Measurements from ENCODE around the gene DMKN.

DMKN gene

GRCh38 chr19:35554076-35554475, 40.6 kb upstream of the DMKN start:
- H3K36me3 Mint-ChIP-seq (ENCODE audit: low read depth): peaks cover 2% of the 10 kb centered on the region
- no peak overlapping the region for H3K4me3 Mint-ChIP-seq
- H3K9me3 Mint-ChIP-seq: no peaks in the 10 kb centered on the region
- H3K27ac Mint-ChIP-seq: no peak overlapping the region
- H3K27me3 Mint-ChIP-seq (ENCODE audit: low read depth): peaks cover 26% of the 10 kb centered on the region
- peaks cover 7% of the 10 kb centered on the region for H3K4me1 Mint-ChIP-seq (ENCODE audit: low read depth)

GRCh38 chr19:35553385-35554000, 40.0 kb upstream of the DMKN start:
- Mint-ChIP-seq H3K9me3 (no peaks in the 10 kb centered on the region), H3K36me3 (ENCODE audit: low read depth) (peaks cover 2% of the 10 kb centered on the region), H3K27me3 (ENCODE audit: low read depth) (peaks cover 21% of the 10 kb centered on the region), H3K4me1 (ENCODE audit: low read depth) (peaks cover 8% of the 10 kb centered on the region), H3K27ac (no peak overlapping the region), H3K4me3 (no peak overlapping the region)

- Mint-ChIP-seq H3K9me3 (no peaks in the 10 kb centered on the region), H3K4me3 (no peak overlapping the region), H3K36me3 (ENCODE audit: low read depth) (peaks cover 2% of the 10 kb centered on the region), H3K27ac (no peak overlapping the region), H3K4me1 (ENCODE audit: low read depth) (peaks cover 8% of the 10 kb centered on the region), H3K27me3 (ENCODE audit: low read depth) (peaks cover 19% of the 10 kb centered on the region)
Observed at GRCh38 chr19:35552534-35553384, 39.3 kb upstream of the DMKN start.

GRCh38 chr19:35551091-35551810, 37.8 kb upstream of the DMKN start:
- H3K27ac Mint-ChIP-seq: no peak overlapping the region
- H3K36me3 Mint-ChIP-seq (ENCODE audit: low read depth): peaks cover 7% of the 10 kb centered on the region
- no peaks in the 10 kb centered on the region for H3K9me3 Mint-ChIP-seq
- H3K4me3 Mint-ChIP-seq: no peak overlapping the region
- H3K27me3 Mint-ChIP-seq (ENCODE audit: low read depth): peaks cover 7% of the 10 kb centered on the region
- H3K4me1 Mint-ChIP-seq (ENCODE audit: low read depth): peaks cover 15% of the 10 kb centered on the region

GRCh38 chr19:35549879-35550523, 36.6 kb upstream of the DMKN start:
- Mint-ChIP-seq H3K27ac (no peak overlapping the region), H3K36me3 (ENCODE audit: low read depth) (peaks cover 7% of the 10 kb centered on the region), H3K4me3 (no peak overlapping the region), H3K4me1 (ENCODE audit: low read depth) (peaks cover 16% of the 10 kb centered on the region), H3K9me3 (no peaks in the 10 kb centered on the region), H3K27me3 (ENCODE audit: low read depth) (no peaks in the 10 kb centered on the region)

GRCh38 chr19:35549174-35549788, 35.8 kb upstream of the DMKN start:
- Mint-ChIP-seq H3K36me3 (ENCODE audit: low read depth) (peaks cover 7% of the 10 kb centered on the region), H3K9me3 (no peaks in the 10 kb centered on the region), H3K27ac (no peak overlapping the region), H3K27me3 (ENCODE audit: low read depth) (no peaks in the 10 kb centered on the region), H3K4me3 (no peak overlapping the region), H3K4me1 (ENCODE audit: low read depth) (peaks cover 21% of the 10 kb centered on the region)

- Mint-ChIP-seq H3K9me3 (no peaks in the 10 kb centered on the region), H3K4me1 (ENCODE audit: low read depth) (peaks cover 22% of the 10 kb centered on the region), H3K27me3 (ENCODE audit: low read depth) (no peaks in the 10 kb centered on the region), H3K36me3 (ENCODE audit: low read depth) (peaks cover 7% of the 10 kb centered on the region), H3K27ac (peak overlapping the region; percentile 88), H3K4me3 (peak overlapping the region; percentile 92)
Observed at GRCh38 chr19:35546532-35546931, 33.1 kb upstream of the DMKN start.

- Mint-ChIP-seq H3K9me3 (no peaks in the 10 kb centered on the region), H3K4me3 (peak overlapping the region; percentile 92), H3K4me1 (ENCODE audit: low read depth) (peaks cover 22% of the 10 kb centered on the region), H3K36me3 (ENCODE audit: low read depth) (peaks cover 7% of the 10 kb centered on the region), H3K27me3 (ENCODE audit: low read depth) (no peaks in the 10 kb centered on the region), H3K27ac (peak overlapping the region; percentile 88)
Observed at GRCh38 chr19:35545855-35546381, 32.5 kb upstream of the DMKN start.

- Mint-ChIP-seq H3K4me1 (ENCODE audit: low read depth) (peaks cover 22% of the 10 kb centered on the region), H3K9me3 (no peaks in the 10 kb centered on the region), H3K36me3 (ENCODE audit: low read depth) (peaks cover 9% of the 10 kb centered on the region), H3K27ac (peak within 1 kb of the TSS; percentile 88), H3K4me3 (peak within 1 kb of the TSS; percentile 92), H3K27me3 (ENCODE audit: low read depth) (no peaks in the 10 kb centered on the region)
Observed at GRCh38 chr19:35545001-35545854, 31.8 kb upstream of the DMKN start, which contains the start of gene TMEM147. Gene TMEM147, plus strand, starts transcription at chr19:35545626. Its CDS starts 114 bp downstream, at chr19:35545740.

- Mint-ChIP-seq H3K4me1 (ENCODE audit: low read depth) (peaks cover 22% of the 10 kb centered on the region), H3K36me3 (ENCODE audit: low read depth) (peaks cover 10% of the 10 kb centered on the region), H3K9me3 (no peaks in the 10 kb centered on the region), H3K4me3 (peak overlapping the region; percentile 85), H3K27me3 (ENCODE audit: low read depth) (no peaks in the 10 kb centered on the region), H3K27ac (no peak overlapping the region)
Observed at GRCh38 chr19:35544110-35544802, 30.8 kb upstream of the DMKN start.

- Mint-ChIP-seq H3K36me3 (ENCODE audit: low read depth) (peaks cover 10% of the 10 kb centered on the region), H3K4me3 (no peak overlapping the region), H3K27me3 (ENCODE audit: low read depth) (no peaks in the 10 kb centered on the region), H3K4me1 (ENCODE audit: low read depth) (peaks cover 19% of the 10 kb centered on the region), H3K9me3 (no peaks in the 10 kb centered on the region), H3K27ac (no peak overlapping the region)
Observed at GRCh38 chr19:35543280-35544109, 30.0 kb upstream of the DMKN start.

- Mint-ChIP-seq H3K27ac (no peak overlapping the region), H3K4me1 (ENCODE audit: low read depth) (peaks cover 17% of the 10 kb centered on the region), H3K9me3 (no peaks in the 10 kb centered on the region), H3K27me3 (ENCODE audit: low read depth) (no peaks in the 10 kb centered on the region), H3K4me3 (no peak overlapping the region), H3K36me3 (ENCODE audit: low read depth) (peaks cover 7% of the 10 kb centered on the region)
Observed at GRCh38 chr19:35542209-35542608, 28.8 kb upstream of the DMKN start.
